K562 (cell line): ENCODE measurements around the gene HAPLN2. TPM values are rescaled to one million over a fixed set of nuclear protein-coding genes. Genes with fewer than 3 reads are reported as not detected.

Experiments used
- FOXM1 ChIP-seq, 2 experiments: fragments of 450-650 bp in 1 of 2; sonication (generic) in 1 of 2; formaldehyde crosslinking in 1 of 2; IDR thresholded peaks; 2 replicates each; pipeline versions ENCODE4 v1.6.1 to v1.9.0; 2017 to 2022; ENCODE audit warnings: low read depth in 2 of 2, mild to moderate bottlenecking in 2 of 2, missing genetic modification reagents in 1 of 2, moderate library complexity in 1 of 2
- FOXP1 ChIP-seq: sonication (generic); formaldehyde crosslinking; IDR thresholded peaks from 2 replicates; pipeline ENCODE4 v1.8.0; 2022; ENCODE audit warnings: mild to moderate bottlenecking, missing genetic modification reagents
- XRCC5 ChIP-seq: fragments of 200-400 bp; formaldehyde crosslinking; IDR thresholded peaks from 2 replicates; pipeline ENCODE4 v1.6.1; 2017; ENCODE audit warnings: low read depth, mild to moderate bottlenecking, low read length
- polyA plus RNA-seq, 8 experiments: library from polyadenylated mRNA; depleted of rRNA in 4 of 8; stranded (reverse) in 5 of 8; unstranded in 3 of 8; fragments of >200 nt; fragmentation: Nextera tagmentation in 2 of 8; fragmentation: Illumina TruSeq in 1 of 8; extraction: Ambion mirVana in 2 of 8; extraction: Trizol in 1 of 8; gene quantifications; 2 replicates each; pipeline versions ENCODE4 v1.2.1 to v1.2.3, GENCODE V29; 2011 to 2014; ENCODE audit warnings: inconsistent platforms in 1 of 8, missing spikeins in 1 of 8
- total RNA-seq, 7 experiments: library from RNA; depleted of rRNA in 6 of 7; stranded (reverse); fragments of >200 nt in 6 of 7; fragmentation: Illumina TruSeq in 2 of 7; extraction: Trizol in 2 of 7; gene quantifications; 2 replicates each; pipeline versions ENCODE4 v1.2.1 to v1.2.3, GENCODE V29; 2011 to 2021; ENCODE audit warnings: low replicate concordance in 1 of 7
- TF ChIP-seq, protein P1 (sequence below): fragments of 200-600 bp; sonication (generic); IDR thresholded peaks from one replicate; pipeline ENCODE4 v1.6.1; 2012; ENCODE audit warnings: mild to moderate bottlenecking, low read depth, low read length, inconsistent platforms
- TF ChIP-seq, protein P2 (sequence below): sonication (generic); formaldehyde crosslinking; IDR thresholded peaks from 2 replicates; pipeline ENCODE4 v1.9.0; 2022; ENCODE audit warnings: mild to moderate bottlenecking, missing genetic modification reagents
- TF ChIP-seq, protein P3 (sequence below): sonication (generic); formaldehyde crosslinking; IDR thresholded peaks from 2 replicates; pipeline ENCODE4 v1.8.0; 2022; ENCODE audit warnings: missing genetic modification reagents, mild to moderate bottlenecking, borderline replicate concordance

Gene HAPLN2
- total and polyA plus RNA-seq, 9 of the 15 experiments (the other 6 are each of a cell fraction or from before 2014, with no cell fraction given): 0.14 to 5.2 (median 3.8) TPM; not detected in 4

DNA sequence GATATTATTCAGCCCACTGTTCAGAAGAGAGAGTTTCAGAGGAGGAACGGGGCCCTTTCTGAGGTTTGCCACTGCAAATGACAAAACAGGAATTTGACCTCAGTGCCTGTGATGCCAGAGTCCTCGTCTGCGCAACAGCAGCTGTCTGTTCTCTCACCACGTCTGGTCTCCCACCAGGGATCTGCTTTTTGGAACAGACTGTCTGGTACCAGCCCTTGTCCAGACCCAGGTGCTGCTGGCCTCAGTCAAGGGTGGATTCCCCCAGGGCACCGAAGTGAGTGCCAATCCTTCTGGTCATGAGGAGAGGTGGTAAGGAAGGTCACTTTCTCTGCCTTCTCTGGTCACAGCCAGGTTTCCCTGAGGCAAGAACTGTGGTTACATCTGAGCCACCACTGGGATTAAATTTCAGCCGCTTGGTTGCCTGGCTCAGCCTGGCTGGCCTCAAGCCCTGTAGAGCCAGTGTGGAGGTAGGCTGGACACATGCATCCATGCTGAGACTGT lies 20.4 kb downstream of the HAPLN2 start (continued):
- TF ChIP-seq FOXM1 (IDR thresholded peaks at IDR 0.05; ENCODE audit: low read depth) (no peak), FOXM1 (CRISPR knock-in tag; IDR thresholded peaks at IDR 0.05; ENCODE audit: low read depth) (no peak), FOXP1 (CRISPR knock-in tag) (no peak), XRCC5 (no peak)
- TF ChIP-seq, protein P1, sequence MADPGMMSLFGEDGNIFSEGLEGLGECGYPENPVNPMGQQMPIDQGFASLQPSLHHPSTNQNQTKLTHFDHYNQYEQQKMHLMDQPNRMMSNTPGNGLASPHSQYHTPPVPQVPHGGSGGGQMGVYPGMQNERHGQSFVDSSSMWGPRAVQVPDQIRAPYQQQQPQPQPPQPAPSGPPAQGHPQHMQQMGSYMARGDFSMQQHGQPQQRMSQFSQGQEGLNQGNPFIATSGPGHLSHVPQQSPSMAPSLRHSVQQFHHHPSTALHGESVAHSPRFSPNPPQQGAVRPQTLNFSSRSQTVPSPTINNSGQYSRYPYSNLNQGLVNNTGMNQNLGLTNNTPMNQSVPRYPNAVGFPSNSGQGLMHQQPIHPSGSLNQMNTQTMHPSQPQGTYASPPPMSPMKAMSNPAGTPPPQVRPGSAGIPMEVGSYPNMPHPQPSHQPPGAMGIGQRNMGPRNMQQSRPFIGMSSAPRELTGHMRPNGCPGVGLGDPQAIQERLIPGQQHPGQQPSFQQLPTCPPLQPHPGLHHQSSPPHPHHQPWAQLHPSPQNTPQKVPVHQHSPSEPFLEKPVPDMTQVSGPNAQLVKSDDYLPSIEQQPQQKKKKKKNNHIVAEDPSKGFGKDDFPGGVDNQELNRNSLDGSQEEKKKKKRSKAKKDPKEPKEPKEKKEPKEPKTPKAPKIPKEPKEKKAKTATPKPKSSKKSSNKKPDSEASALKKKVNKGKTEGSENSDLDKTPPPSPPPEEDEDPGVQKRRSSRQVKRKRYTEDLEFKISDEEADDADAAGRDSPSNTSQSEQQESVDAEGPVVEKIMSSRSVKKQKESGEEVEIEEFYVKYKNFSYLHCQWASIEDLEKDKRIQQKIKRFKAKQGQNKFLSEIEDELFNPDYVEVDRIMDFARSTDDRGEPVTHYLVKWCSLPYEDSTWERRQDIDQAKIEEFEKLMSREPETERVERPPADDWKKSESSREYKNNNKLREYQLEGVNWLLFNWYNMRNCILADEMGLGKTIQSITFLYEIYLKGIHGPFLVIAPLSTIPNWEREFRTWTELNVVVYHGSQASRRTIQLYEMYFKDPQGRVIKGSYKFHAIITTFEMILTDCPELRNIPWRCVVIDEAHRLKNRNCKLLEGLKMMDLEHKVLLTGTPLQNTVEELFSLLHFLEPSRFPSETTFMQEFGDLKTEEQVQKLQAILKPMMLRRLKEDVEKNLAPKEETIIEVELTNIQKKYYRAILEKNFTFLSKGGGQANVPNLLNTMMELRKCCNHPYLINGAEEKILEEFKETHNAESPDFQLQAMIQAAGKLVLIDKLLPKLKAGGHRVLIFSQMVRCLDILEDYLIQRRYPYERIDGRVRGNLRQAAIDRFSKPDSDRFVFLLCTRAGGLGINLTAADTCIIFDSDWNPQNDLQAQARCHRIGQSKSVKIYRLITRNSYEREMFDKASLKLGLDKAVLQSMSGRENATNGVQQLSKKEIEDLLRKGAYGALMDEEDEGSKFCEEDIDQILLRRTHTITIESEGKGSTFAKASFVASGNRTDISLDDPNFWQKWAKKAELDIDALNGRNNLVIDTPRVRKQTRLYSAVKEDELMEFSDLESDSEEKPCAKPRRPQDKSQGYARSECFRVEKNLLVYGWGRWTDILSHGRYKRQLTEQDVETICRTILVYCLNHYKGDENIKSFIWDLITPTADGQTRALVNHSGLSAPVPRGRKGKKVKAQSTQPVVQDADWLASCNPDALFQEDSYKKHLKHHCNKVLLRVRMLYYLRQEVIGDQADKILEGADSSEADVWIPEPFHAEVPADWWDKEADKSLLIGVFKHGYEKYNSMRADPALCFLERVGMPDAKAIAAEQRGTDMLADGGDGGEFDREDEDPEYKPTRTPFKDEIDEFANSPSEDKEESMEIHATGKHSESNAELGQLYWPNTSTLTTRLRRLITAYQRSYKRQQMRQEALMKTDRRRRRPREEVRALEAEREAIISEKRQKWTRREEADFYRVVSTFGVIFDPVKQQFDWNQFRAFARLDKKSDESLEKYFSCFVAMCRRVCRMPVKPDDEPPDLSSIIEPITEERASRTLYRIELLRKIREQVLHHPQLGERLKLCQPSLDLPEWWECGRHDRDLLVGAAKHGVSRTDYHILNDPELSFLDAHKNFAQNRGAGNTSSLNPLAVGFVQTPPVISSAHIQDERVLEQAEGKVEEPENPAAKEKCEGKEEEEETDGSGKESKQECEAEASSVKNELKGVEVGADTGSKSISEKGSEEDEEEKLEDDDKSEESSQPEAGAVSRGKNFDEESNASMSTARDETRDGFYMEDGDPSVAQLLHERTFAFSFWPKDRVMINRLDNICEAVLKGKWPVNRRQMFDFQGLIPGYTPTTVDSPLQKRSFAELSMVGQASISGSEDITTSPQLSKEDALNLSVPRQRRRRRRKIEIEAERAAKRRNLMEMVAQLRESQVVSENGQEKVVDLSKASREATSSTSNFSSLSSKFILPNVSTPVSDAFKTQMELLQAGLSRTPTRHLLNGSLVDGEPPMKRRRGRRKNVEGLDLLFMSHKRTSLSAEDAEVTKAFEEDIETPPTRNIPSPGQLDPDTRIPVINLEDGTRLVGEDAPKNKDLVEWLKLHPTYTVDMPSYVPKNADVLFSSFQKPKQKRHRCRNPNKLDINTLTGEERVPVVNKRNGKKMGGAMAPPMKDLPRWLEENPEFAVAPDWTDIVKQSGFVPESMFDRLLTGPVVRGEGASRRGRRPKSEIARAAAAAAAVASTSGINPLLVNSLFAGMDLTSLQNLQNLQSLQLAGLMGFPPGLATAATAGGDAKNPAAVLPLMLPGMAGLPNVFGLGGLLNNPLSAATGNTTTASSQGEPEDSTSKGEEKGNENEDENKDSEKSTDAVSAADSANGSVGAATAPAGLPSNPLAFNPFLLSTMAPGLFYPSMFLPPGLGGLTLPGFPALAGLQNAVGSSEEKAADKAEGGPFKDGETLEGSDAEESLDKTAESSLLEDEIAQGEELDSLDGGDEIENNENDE: no peak
- TF ChIP-seq, protein P2, sequence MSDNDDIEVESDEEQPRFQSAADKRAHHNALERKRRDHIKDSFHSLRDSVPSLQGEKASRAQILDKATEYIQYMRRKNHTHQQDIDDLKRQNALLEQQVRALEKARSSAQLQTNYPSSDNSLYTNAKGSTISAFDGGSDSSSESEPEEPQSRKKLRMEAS (CRISPR knock-in tag): no peak
- TF ChIP-seq, protein P3, sequence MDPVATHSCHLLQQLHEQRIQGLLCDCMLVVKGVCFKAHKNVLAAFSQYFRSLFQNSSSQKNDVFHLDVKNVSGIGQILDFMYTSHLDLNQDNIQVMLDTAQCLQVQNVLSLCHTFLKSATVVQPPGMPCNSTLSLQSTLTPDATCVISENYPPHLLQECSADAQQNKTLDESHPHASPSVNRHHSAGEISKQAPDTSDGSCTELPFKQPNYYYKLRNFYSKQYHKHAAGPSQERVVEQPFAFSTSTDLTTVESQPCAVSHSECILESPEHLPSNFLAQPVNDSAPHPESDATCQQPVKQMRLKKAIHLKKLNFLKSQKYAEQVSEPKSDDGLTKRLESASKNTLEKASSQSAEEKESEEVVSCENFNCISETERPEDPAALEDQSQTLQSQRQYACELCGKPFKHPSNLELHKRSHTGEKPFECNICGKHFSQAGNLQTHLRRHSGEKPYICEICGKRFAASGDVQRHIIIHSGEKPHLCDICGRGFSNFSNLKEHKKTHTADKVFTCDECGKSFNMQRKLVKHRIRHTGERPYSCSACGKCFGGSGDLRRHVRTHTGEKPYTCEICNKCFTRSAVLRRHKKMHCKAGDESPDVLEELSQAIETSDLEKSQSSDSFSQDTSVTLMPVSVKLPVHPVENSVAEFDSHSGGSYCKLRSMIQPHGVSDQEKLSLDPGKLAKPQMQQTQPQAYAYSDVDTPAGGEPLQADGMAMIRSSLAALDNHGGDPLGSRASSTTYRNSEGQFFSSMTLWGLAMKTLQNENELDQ: no peak
- TF ChIP-seq, all 486 proteins: peak for 6
